ENCODE results near the gene ADAMTS2. TPM values are rescaled to one million over a fixed set of nuclear protein-coding genes. Genes with fewer than 3 reads are reported as not detected.

ADAMTS2 gene
- total RNA-seq, 3 donors from 2014 or later (not counting 1 experiment from before 2014, with no cell fraction given): 0.28 TPM; not detected in 2

DNA sequence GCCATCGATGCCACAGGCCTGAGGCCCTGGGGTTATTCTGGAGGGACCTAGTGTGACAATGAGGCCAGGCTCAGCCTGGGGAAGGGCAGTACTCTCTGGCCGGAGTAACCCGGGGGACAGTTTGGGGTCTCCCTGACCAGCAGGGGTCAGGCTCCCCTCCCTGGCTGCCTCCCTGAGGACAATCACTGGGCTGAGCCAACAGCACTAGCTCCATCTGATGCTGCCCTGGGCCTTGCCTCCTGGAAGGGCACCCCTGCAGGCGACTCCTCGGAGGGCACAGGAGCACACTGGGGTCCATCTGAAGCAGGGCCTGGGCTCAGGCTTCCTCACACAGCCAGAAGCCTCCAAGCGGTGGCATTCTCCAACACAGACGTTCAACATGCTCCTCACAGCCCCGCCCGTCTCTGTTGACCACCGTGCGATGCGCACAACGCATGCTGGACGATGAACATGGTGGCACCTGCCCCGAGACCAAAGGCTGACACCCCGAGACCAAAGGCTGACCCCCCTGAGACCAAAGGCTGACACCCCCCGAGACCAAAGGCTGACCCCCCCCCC, 68.3 kb downstream of the ADAMTS2 start:
- Mint-ChIP-seq H3K4me3 (no peak overlapping the region), H3K9me3 (no peaks in the 10 kb centered on the region), H3K27me3 (ENCODE audit: low read depth in 2 of 2) (no peaks in the 10 kb centered on the region), H3K36me3 (no peaks in the 10 kb centered on the region), H3K27ac (no peak overlapping the region), H3K4me1 (no peaks in the 10 kb centered on the region)
- WGBS (ENCODE audit: insufficient coverage): 93% methylated on average over 15 of the region's 17 CpGs
- DNase-seq (no peak), ATAC-seq (no peak)
- H3K27me3 ChIP-seq (ENCODE audit: control insufficient read depth, insufficient read depth, low read length): no peaks in the 10 kb centered on the region
- no peaks in the 10 kb centered on the region for H3K9me3 ChIP-seq (ENCODE audit: control insufficient read depth, insufficient read depth, low read length)
- TF ChIP-seq, protein P1, sequence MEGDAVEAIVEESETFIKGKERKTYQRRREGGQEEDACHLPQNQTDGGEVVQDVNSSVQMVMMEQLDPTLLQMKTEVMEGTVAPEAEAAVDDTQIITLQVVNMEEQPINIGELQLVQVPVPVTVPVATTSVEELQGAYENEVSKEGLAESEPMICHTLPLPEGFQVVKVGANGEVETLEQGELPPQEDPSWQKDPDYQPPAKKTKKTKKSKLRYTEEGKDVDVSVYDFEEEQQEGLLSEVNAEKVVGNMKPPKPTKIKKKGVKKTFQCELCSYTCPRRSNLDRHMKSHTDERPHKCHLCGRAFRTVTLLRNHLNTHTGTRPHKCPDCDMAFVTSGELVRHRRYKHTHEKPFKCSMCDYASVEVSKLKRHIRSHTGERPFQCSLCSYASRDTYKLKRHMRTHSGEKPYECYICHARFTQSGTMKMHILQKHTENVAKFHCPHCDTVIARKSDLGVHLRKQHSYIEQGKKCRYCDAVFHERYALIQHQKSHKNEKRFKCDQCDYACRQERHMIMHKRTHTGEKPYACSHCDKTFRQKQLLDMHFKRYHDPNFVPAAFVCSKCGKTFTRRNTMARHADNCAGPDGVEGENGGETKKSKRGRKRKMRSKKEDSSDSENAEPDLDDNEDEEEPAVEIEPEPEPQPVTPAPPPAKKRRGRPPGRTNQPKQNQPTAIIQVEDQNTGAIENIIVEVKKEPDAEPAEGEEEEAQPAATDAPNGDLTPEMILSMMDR (IDR thresholded peaks at IDR 0.05): no peak
- no peaks in the 10 kb centered on the region for H3K36me3 ChIP-seq (ENCODE audit: control insufficient read depth, insufficient read depth, low read length)
- no peaks in the 10 kb centered on the region for H3K4me1 ChIP-seq (ENCODE audit: control insufficient read depth, insufficient read depth, low read length)
- no peak overlapping the region for H3K27ac ChIP-seq (ENCODE audit: low read length)
- intact Hi-C loops (cut with micrococcal nuclease): no loop called here
- no peak overlapping the region for H3K4me3 ChIP-seq (ENCODE audit: low read length)

- DNase-seq (no peak), ATAC-seq (no peak)
- Histone ChIP-seq H3K36me3 (ENCODE audit: control insufficient read depth, insufficient read depth, low read length) (no peaks in the 10 kb centered on the region), H3K27ac (ENCODE audit: low read length) (no peak overlapping the region), H3K27me3 (ENCODE audit: control insufficient read depth, insufficient read depth, low read length) (no peaks in the 10 kb centered on the region), H3K4me1 (ENCODE audit: control insufficient read depth, insufficient read depth, low read length) (no peaks in the 10 kb centered on the region), H3K9me3 (ENCODE audit: control insufficient read depth, insufficient read depth, low read length) (no peaks in the 10 kb centered on the region), H3K4me3 (ENCODE audit: low read length) (no peak overlapping the region)
- Mint-ChIP-seq H3K36me3 (no peaks in the 10 kb centered on the region), H3K27me3 (ENCODE audit: low read depth in 2 of 2) (no peaks in the 10 kb centered on the region), H3K4me1 (no peaks in the 10 kb centered on the region), H3K27ac (no peak overlapping the region), H3K4me3 (no peak overlapping the region), H3K9me3 (no peaks in the 10 kb centered on the region)
- WGBS (ENCODE audit: insufficient coverage): 94% methylated on average over 23 of the region's 23 CpGs
- TF ChIP-seq, protein P1 (IDR thresholded peaks at IDR 0.05): no peak
- intact Hi-C loops (cut with micrococcal nuclease): no loop called here
These were observed 69.1 kb downstream of the ADAMTS2 start for GRCh38 chr5:179275941-179276837.

GRCh38 chr5:179275381-179275878, 69.8 kb downstream of the ADAMTS2 start:
- Histone ChIP-seq H3K4me3 (ENCODE audit: low read length) (no peak overlapping the region), H3K36me3 (ENCODE audit: control insufficient read depth, insufficient read depth, low read length) (no peaks in the 10 kb centered on the region), H3K27ac (ENCODE audit: low read length) (no peak overlapping the region), H3K27me3 (ENCODE audit: control insufficient read depth, insufficient read depth, low read length) (no peaks in the 10 kb centered on the region), H3K9me3 (ENCODE audit: control insufficient read depth, insufficient read depth, low read length) (no peaks in the 10 kb centered on the region), H3K4me1 (ENCODE audit: control insufficient read depth, insufficient read depth, low read length) (no peaks in the 10 kb centered on the region)
- Mint-ChIP-seq H3K9me3 (no peaks in the 10 kb centered on the region), H3K27ac (no peak overlapping the region), H3K4me3 (no peak overlapping the region), H3K36me3 (no peaks in the 10 kb centered on the region), H3K4me1 (no peaks in the 10 kb centered on the region), H3K27me3 (ENCODE audit: low read depth in 2 of 2) (no peaks in the 10 kb centered on the region)
- ATAC-seq (no peak), DNase-seq (no peak)
- intact Hi-C loops (cut with micrococcal nuclease): no loop called here
- TF ChIP-seq, protein P1 (IDR thresholded peaks at IDR 0.05): no peak
- 89% methylated on average over 15 of the region's 15 CpGs for WGBS (ENCODE audit: insufficient coverage)

Data from natural killer cell (primary cell).